Fibroblast of lung (primary cell): ENCODE data around the gene SMIM36.

Experiments
- EZH2 ChIP-seq: IDR thresholded peaks from 2 replicates; pipeline ENCODE4 v1.5.1; 2012; ENCODE audit warnings: low read length, control low read depth, mild to moderate bottlenecking; ENCODE audit errors: missing control alignments
- TF ChIP-seq, protein P1 (sequence below), 2 donors: IDR thresholded peaks in 1 of 2; conservative IDR thresholded peaks in 1 of 2; 1 replicate in 1 of 2; 2 replicates in 1 of 2; pipeline ENCODE4 v1.5.1; 2011 to 2012; ENCODE audit warnings: low read length in 2 of 2, control low read depth in 1 of 2, inconsistent platforms in 1 of 2, low read depth in 1 of 2, mild to moderate bottlenecking in 1 of 2

- TF ChIP-seq, protein P1, sequence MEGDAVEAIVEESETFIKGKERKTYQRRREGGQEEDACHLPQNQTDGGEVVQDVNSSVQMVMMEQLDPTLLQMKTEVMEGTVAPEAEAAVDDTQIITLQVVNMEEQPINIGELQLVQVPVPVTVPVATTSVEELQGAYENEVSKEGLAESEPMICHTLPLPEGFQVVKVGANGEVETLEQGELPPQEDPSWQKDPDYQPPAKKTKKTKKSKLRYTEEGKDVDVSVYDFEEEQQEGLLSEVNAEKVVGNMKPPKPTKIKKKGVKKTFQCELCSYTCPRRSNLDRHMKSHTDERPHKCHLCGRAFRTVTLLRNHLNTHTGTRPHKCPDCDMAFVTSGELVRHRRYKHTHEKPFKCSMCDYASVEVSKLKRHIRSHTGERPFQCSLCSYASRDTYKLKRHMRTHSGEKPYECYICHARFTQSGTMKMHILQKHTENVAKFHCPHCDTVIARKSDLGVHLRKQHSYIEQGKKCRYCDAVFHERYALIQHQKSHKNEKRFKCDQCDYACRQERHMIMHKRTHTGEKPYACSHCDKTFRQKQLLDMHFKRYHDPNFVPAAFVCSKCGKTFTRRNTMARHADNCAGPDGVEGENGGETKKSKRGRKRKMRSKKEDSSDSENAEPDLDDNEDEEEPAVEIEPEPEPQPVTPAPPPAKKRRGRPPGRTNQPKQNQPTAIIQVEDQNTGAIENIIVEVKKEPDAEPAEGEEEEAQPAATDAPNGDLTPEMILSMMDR (conservative IDR thresholded peaks at IDR 0.05 in 1 of 2, IDR thresholded peaks at IDR 0.05 in 1 of 2; ENCODE audit: low read depth in 1 of 2, low read length in 2 of 2), result peak; percentile 78 to 88
- TF ChIP-seq EZH2, result no peak
Observed at GRCh38 chr17:55527540-55528118, 16.4 kb upstream of the SMIM36 start.
